ENCODE data around the gene RPLP2.

RPLP2 gene

DNA sequence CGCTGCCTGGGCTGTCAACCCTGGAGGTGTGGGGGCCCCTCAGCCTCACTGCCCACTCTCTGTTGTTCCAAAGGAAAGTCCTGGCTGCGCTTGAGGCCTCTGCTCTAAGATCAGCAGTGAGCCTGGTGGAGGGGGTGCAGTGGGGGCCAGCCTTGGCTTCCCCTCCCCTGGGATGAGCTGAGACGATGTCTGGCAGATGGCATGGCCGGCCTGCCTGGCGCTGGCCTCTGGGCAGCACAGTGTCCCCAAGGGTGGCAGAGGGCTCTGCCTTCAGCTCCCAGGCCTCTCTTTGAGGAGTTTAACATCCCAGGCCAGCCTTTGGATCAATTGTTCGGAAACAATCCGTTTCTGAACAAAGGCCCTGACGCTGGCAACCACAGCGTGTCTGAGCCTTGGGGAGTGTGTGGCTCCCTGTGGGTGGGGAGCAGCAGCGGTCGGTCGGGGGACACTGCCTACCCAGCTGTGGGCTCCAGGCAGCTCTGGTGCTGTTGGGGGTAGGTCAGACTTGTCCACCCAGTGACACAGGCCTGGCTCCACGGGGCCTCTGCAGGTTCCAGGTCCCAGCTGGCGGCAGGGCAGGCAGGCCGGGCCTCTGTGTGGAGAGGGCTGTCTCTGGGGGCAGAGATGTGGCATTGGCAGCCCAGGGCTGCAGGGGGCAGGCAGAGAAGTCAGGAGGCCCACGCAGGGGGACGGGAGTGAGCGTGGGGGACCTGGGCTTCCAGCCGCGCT, 45.0 kb downstream of the RPLP2 start:
- Histone ChIP-seq H3F3A (ENCODE audit: control insufficient read depth, insufficient read depth) (no peaks in the 10 kb centered on the region), H3K36me3 (ENCODE audit: control insufficient read depth, low read length) (no peaks in the 10 kb centered on the region), H3K79me2 (ENCODE audit: control insufficient read depth, low read length) (no peaks in the 10 kb centered on the region), H4K20me1 (ENCODE audit: control insufficient read depth, insufficient read depth, low read depth, low read length) (0 out of 2 replicates have a peak, but pooled peaks cover 4% of the 10 kb centered on the region), H3K27me3 (ENCODE audit: control insufficient read depth, low read length) (peaks cover 3% of the 10 kb centered on the region), H3K9me3 (ENCODE audit: control insufficient read depth, insufficient read depth, low read length) (no peaks in the 10 kb centered on the region), H3K27ac (ENCODE audit: low read depth, low read length) (no peak overlapping the region), H3K4me2 (ENCODE audit: low read length) (no peak overlapping the region), H3K4me3 (ENCODE audit: low read length) (no peak overlapping the region), H3K9me2 (replicated peaks; ENCODE audit: control insufficient read depth, low read length) (no peaks in the 10 kb centered on the region), H3K4me1 (ENCODE audit: control insufficient read depth, low read length) (no peaks in the 10 kb centered on the region)
- TF ChIP-seq, protein P1, sequence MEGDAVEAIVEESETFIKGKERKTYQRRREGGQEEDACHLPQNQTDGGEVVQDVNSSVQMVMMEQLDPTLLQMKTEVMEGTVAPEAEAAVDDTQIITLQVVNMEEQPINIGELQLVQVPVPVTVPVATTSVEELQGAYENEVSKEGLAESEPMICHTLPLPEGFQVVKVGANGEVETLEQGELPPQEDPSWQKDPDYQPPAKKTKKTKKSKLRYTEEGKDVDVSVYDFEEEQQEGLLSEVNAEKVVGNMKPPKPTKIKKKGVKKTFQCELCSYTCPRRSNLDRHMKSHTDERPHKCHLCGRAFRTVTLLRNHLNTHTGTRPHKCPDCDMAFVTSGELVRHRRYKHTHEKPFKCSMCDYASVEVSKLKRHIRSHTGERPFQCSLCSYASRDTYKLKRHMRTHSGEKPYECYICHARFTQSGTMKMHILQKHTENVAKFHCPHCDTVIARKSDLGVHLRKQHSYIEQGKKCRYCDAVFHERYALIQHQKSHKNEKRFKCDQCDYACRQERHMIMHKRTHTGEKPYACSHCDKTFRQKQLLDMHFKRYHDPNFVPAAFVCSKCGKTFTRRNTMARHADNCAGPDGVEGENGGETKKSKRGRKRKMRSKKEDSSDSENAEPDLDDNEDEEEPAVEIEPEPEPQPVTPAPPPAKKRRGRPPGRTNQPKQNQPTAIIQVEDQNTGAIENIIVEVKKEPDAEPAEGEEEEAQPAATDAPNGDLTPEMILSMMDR (IDR thresholded peaks at IDR 0.05; ENCODE audit: low read depth, low read length, poor library complexity, severe bottlenecking) = no peak
- no peak for TF ChIP-seq EZH2phosphoT487 (IDR thresholded peaks at IDR 0.05; ENCODE audit: borderline replicate concordance, low read length)

DNA sequence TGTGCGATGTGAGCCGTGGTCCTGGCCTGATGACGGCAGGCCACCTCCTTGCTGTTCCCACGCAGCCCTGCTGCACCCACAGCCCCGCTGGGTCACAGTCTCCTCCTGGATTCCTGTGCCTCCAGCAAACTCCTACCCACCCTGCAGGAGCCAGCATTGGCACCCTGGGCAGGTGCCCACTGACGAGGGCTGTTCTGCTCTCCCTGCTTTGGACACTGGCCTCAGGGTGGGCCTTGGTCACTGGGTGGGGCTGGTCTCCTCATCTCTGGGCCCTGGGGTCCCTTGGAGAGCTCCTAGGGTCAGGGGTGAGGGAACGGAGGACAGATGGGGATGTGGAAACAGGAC, 45.5 kb downstream of the RPLP2 start:
- no peak overlapping the region for H3K4me3 ChIP-seq (ENCODE audit: low read length)

DNA sequence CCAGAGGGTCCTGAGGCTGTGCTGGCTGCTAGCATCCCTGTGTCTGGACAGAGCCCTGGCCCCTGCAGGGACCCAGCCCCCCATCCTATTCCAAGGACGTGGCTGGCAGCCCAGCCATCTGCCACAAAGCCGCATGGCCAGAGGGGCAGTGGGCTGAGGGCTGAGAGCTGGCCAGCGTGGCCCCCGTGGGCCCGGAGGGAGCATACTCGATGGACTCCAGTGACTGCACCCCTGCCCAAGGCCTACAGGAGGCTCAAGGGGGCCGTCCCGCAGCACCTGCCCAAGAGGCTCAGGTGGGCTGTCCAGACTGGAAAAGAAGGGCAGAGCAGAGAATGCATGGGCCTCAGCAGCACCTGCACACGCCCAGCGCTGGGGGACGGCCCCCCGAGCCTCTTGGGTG, 46.0 kb downstream of the RPLP2 start:
- no peaks in the 10 kb centered on the region for H4K20me1 ChIP-seq (ENCODE audit: control insufficient read depth, insufficient read depth, low read depth, low read length)
- H3K27ac ChIP-seq (ENCODE audit: low read depth, low read length) = no peak overlapping the region
- no peaks in the 10 kb centered on the region for H3K4me1 ChIP-seq (ENCODE audit: control insufficient read depth, low read length)
- no peak overlapping the region for H3K4me2 ChIP-seq (ENCODE audit: low read length)
- H3K4me3 ChIP-seq (ENCODE audit: low read length) = no peak overlapping the region
- H3K79me2 ChIP-seq (ENCODE audit: control insufficient read depth, low read length) = no peaks in the 10 kb centered on the region
- peaks cover under 1% of the 10 kb centered on the region; the same call in 1 of the 2 replicates for H3K27me3 ChIP-seq (ENCODE audit: control insufficient read depth, low read length)
- H3K36me3 ChIP-seq (ENCODE audit: control insufficient read depth, low read length) = no peaks in the 10 kb centered on the region
- no peaks in the 10 kb centered on the region for H3K9me3 ChIP-seq (ENCODE audit: control insufficient read depth, insufficient read depth, low read length)
- TF ChIP-seq EZH2phosphoT487 (IDR thresholded peaks at IDR 0.05; ENCODE audit: borderline replicate concordance, low read length) = no peak
- TF ChIP-seq, protein P1 (IDR thresholded peaks at IDR 0.05; ENCODE audit: low read depth, low read length, poor library complexity, severe bottlenecking) = no peak
- H3F3A ChIP-seq (ENCODE audit: control insufficient read depth, insufficient read depth) = no peaks in the 10 kb centered on the region
- H3K9me2 ChIP-seq (replicated peaks; ENCODE audit: control insufficient read depth, low read length) = no peaks in the 10 kb centered on the region

More for the DNA sequence above, 45.5 kb downstream of the RPLP2 start:
- Histone ChIP-seq H4K20me1 (ENCODE audit: control insufficient read depth, insufficient read depth, low read depth, low read length) (0 out of 2 replicates have a peak, but pooled peaks cover under 1% of the 10 kb centered on the region), H3K4me2 (ENCODE audit: low read length) (no peak overlapping the region), H3K27me3 (ENCODE audit: control insufficient read depth, low read length) (peaks cover 3% of the 10 kb centered on the region), H3K79me2 (ENCODE audit: control insufficient read depth, low read length) (no peaks in the 10 kb centered on the region), H3K9me2 (replicated peaks; ENCODE audit: control insufficient read depth, low read length) (no peaks in the 10 kb centered on the region), H3K4me1 (ENCODE audit: control insufficient read depth, low read length) (no peaks in the 10 kb centered on the region), H3K27ac (ENCODE audit: low read depth, low read length) (no peak overlapping the region), H3F3A (ENCODE audit: control insufficient read depth, insufficient read depth) (no peaks in the 10 kb centered on the region), H3K36me3 (ENCODE audit: control insufficient read depth, low read length) (no peaks in the 10 kb centered on the region), H3K9me3 (ENCODE audit: control insufficient read depth, insufficient read depth, low read length) (no peaks in the 10 kb centered on the region)
- no peak for TF ChIP-seq EZH2phosphoT487 (IDR thresholded peaks at IDR 0.05; ENCODE audit: borderline replicate concordance, low read length)
- TF ChIP-seq, protein P1 (IDR thresholded peaks at IDR 0.05; ENCODE audit: low read depth, low read length, poor library complexity, severe bottlenecking) = no peak

Data from DOHH2 (cell line).